ENCODE data around the gene ARHGAP11A.

- TF ChIP-seq CTCF (IDR thresholded peaks at IDR 0.05 in 2 of 3, conservative IDR thresholded peaks at IDR 0.05 in 1 of 3; ENCODE audit: borderline replicate concordance in 1 of 3, insufficient read depth in 1 of 3, low read depth in 2 of 3, low read length in 2 of 3) (no peak), MAX (IDR thresholded peaks at IDR 0.05) (no peak), EGR1 (IDR thresholded peaks at IDR 0.05; ENCODE audit: low read depth) (no peak), EZH2phosphoT487 (IDR thresholded peaks at IDR 0.05; ENCODE audit: borderline replicate concordance) (no peak), POLR2AphosphoS5 (IDR thresholded peaks at IDR 0.05; ENCODE audit: low read depth, low read length) (no peak), POLR2A (IDR thresholded peaks at IDR 0.05; ENCODE audit: borderline replicate concordance, extremely low read depth, insufficient read depth, insufficient read length) (no peak), SIN3A (IDR thresholded peaks at IDR 0.05; ENCODE audit: low read depth) (no peak), FOSL1 (IDR thresholded peaks at IDR 0.05; ENCODE audit: low read depth) (no peak), EZH2 (IDR thresholded peaks at IDR 0.05) (no peak), YY1 (IDR thresholded peaks at IDR 0.05; ENCODE audit: extremely low read depth, insufficient replicate concordance, low read depth, low read length) (no peak), CEBPB (IDR thresholded peaks at IDR 0.05; ENCODE audit: low read depth) (no peak)
These were observed 49.5 kb downstream of the ARHGAP11A start for GRCh38 chr15:32664796-32665195.

All from HCT116 (cell line).